HCT116 (cell line): Measurements from ENCODE around the gene C19orf38. TPM values are rescaled to one million over a fixed set of nuclear protein-coding genes. Genes with fewer than 3 reads are reported as not detected.

Experiments used
- ATAC-seq: fragments of 200-7000 bp; cut with Tn5 transposase; 2 replicates; pipeline ENCODE4 v1.9.1; 2020; ENCODE audit warnings: mild to moderate bottlenecking, moderate library complexity
- BruUV-seq: library from RNA; stranded (reverse); fragments of 400-500 nt; replicated peaks from 2 replicates; lab custom pipeline; 2021; lab: Mats Ljungman, UMichigan
- CTCF ChIA-PET: fragments of 300-600 bp; sonication (Branson Sonifier 250); formaldehyde crosslinking; loops from one replicate; lab custom pipeline; 2021; ENCODE audit warnings: antibody characterized with exemption; lab: Charles Lee
- POLR2A ChIA-PET: fragments of 300-600, 350-600 bp; sonication (Branson Sonifier 250); formaldehyde crosslinking; loops from one replicate; lab custom pipeline; 2021; ENCODE audit warnings: antibody characterized with exemption; lab: Charles Lee
- RAD21 ChIA-PET, 2 experiments: fragments of 300-600 bp; sonication (Branson Sonifier 250); formaldehyde crosslinking; loops; one replicate each; lab custom pipeline; 2023; ENCODE audit warnings: low total read pairs in 2 of 2; ENCODE audit not compliant: uncharacterized antibody in 2 of 2, unreplicated experiment in 2 of 2, low non-redundant PET in 1 of 2; lab: Charles Lee
- DNase-seq: peaks from one replicate; pipeline ENCODE4 v3.0.0-alpha.2; 2010; ENCODE audit warnings: low read depth, low spot score
- H2AFZ ChIP-seq: fragments of 200-600 bp; shearing (Covaris generic), sonication (generic); 2 replicates; pipeline ENCODE4 v1.6.1; 2017; ENCODE audit warnings: low read depth, mixed run types, mixed read lengths, antibody characterized with exemption, low read length; ENCODE audit not compliant: poor library complexity, severe bottlenecking
- H3K27ac ChIP-seq: 2 replicates; pipeline ENCODE4 v1.5.1; 2012; ENCODE audit warnings: low read depth, low read length
- H3K27me3 ChIP-seq: fragments of 200-600 bp; sonication (generic); 2 replicates; pipeline ENCODE4 v1.6.1; 2016; ENCODE audit warnings: mixed run types, low read length, mixed read lengths; ENCODE audit not compliant: insufficient read depth
- H3K36me3 ChIP-seq, 2 experiments: fragments of 200-500 bp in 1 of 2; fragments of 200-600 bp in 1 of 2; sonication (Bioruptor generic) in 1 of 2; sonication (generic) in 1 of 2; 2 replicates each; pipeline versions ENCODE4 v1.5.1 to v1.6.1; 2014 to 2016; ENCODE audit warnings: low read length in 2 of 2, inconsistent platforms in 1 of 2, mixed read lengths in 1 of 2, mixed run types in 1 of 2; ENCODE audit not compliant: insufficient read depth in 2 of 2, control insufficient read depth in 1 of 2
- H3K4me1 ChIP-seq, 2 experiments: fragments of 200-600 bp in 1 of 2; sonication (generic) in 1 of 2; 2 replicates each; pipeline versions ENCODE4 v1.5.1 to v1.6.1; 2012 to 2017; ENCODE audit warnings: low read length in 2 of 2, inconsistent platforms in 1 of 2, mild to moderate bottlenecking in 1 of 2, mixed read lengths in 1 of 2, mixed run types in 1 of 2, moderate library complexity in 1 of 2; ENCODE audit not compliant: insufficient read depth in 2 of 2, control insufficient read depth in 1 of 2
- H3K4me2 ChIP-seq: fragments of 200-600 bp; sonication (generic); 2 replicates; pipeline ENCODE4 v1.6.1; 2017; ENCODE audit warnings: mixed run types, low read length, mixed read lengths
- H3K4me3 ChIP-seq, 2 experiments: fragments of 200-600 bp in 1 of 2; sonication (generic) in 1 of 2; replicated peaks in 1 of 2; 2 replicates each; pipeline ENCODE4 v1.5.1; 2011 to 2016; ENCODE audit warnings: low read length in 2 of 2, control low read depth in 1 of 2, low read depth in 1 of 2, mild to moderate bottlenecking in 1 of 2, mixed read lengths in 1 of 2, mixed run types in 1 of 2
- H3K79me2 ChIP-seq: fragments of 200-600 bp; sonication (generic); 2 replicates; pipeline ENCODE4 v1.6.1; 2017; ENCODE audit warnings: mild to moderate bottlenecking, mixed run types, low read length, moderate library complexity, mixed read lengths; ENCODE audit not compliant: insufficient read depth
- H3K9ac ChIP-seq: fragments of 200-600 bp; sonication (generic); 2 replicates; pipeline ENCODE4 v1.6.1; 2016; ENCODE audit warnings: low read length, mixed read lengths
- H3K9me2 ChIP-seq: fragments of 200-600 bp; sonication (generic), shearing (Covaris generic); 2 replicates; pipeline ENCODE4 v1.6.1; 2017; ENCODE audit warnings: mixed run types, mild to moderate bottlenecking, moderate library complexity; ENCODE audit not compliant: insufficient read depth
- H3K9me3 ChIP-seq, 2 experiments: fragments of 200-500 bp in 1 of 2; fragments of 200-600 bp in 1 of 2; sonication (Bioruptor generic) in 1 of 2; sonication (generic) in 1 of 2; 2 replicates each; pipeline ENCODE4 v1.6.1; 2014 to 2017; ENCODE audit warnings: low read length in 2 of 2, mixed read lengths in 2 of 2, inconsistent platforms in 1 of 2, low read depth in 1 of 2, mild to moderate bottlenecking in 1 of 2, mixed run types in 1 of 2, moderate library complexity in 1 of 2; ENCODE audit not compliant: control insufficient read depth in 1 of 2, insufficient read depth in 1 of 2
- H4K20me1 ChIP-seq: fragments of 200-600 bp; sonication (generic), shearing (Covaris generic); 2 replicates; pipeline ENCODE4 v1.6.1; 2017; ENCODE audit warnings: mixed run types, mild to moderate bottlenecking, moderate library complexity; ENCODE audit not compliant: insufficient read depth
- CBX3 ChIP-seq: IDR thresholded peaks from 2 replicates; pipeline ENCODE4 v1.6.1; 2012; ENCODE audit warnings: low read depth
- CEBPB ChIP-seq: IDR thresholded peaks from 2 replicates; pipeline ENCODE4 v1.6.1; 2012; ENCODE audit warnings: low read depth
- ELF1 ChIP-seq: IDR thresholded peaks from 2 replicates; pipeline ENCODE4 v1.6.1; 2012; ENCODE audit warnings: low read depth, borderline replicate concordance
- EZH2phosphoT487 ChIP-seq: fragments of 200-600 bp; IDR thresholded peaks from 2 replicates; pipeline ENCODE4 v1.6.1; 2018; ENCODE audit warnings: antibody characterized with exemption, borderline replicate concordance
- FOSL1 ChIP-seq: IDR thresholded peaks from 2 replicates; pipeline ENCODE4 v1.6.1; 2012; ENCODE audit warnings: low read depth
- MAX ChIP-seq: IDR thresholded peaks from 2 replicates; pipeline ENCODE4 v1.6.1; 2012
- RAD21 ChIP-seq: IDR thresholded peaks from 2 replicates; pipeline ENCODE4 v1.6.1; 2012; ENCODE audit warnings: low read depth, mild to moderate bottlenecking
- SIN3A ChIP-seq: IDR thresholded peaks from 2 replicates; pipeline ENCODE4 v1.6.1; 2012; ENCODE audit warnings: low read depth
- SP1 ChIP-seq: IDR thresholded peaks from 2 replicates; pipeline ENCODE4 v1.6.1; 2012; ENCODE audit warnings: low read depth
- SRF ChIP-seq: IDR thresholded peaks from 2 replicates; pipeline ENCODE4 v1.6.1; 2012; ENCODE audit warnings: low read depth
- ZBTB33 ChIP-seq: IDR thresholded peaks from 2 replicates; pipeline ENCODE4 v1.6.1; 2011; ENCODE audit warnings: mild to moderate bottlenecking, low read length, moderate library complexity; ENCODE audit not compliant: insufficient replicate concordance; ENCODE audit errors: extremely low read depth
- ZNF274 ChIP-seq: fragments of 200-500 bp; sonication (Bioruptor generic); IDR thresholded peaks from 2 replicates; pipeline ENCODE4 v1.6.1; 2014; ENCODE audit warnings: mild to moderate bottlenecking, low read depth, low read length, inconsistent platforms
- intact Hi-C: fragments of 100-400 bp; cut with micrococcal nuclease; formaldehyde crosslinking; loops from 2 replicates; pipeline ENCODE4 v1.10.0; 2022
- total RNA-seq: library from RNA; stranded (reverse); gene quantifications from one replicate; pipeline ENCODE4 v1.2.1, GENCODE V29; 2021; ENCODE audit not compliant: unreplicated experiment
- TF ChIP-seq, protein P1 (sequence below), 3 experiments: fragments of 200-600 bp in 1 of 3; sonication (generic) in 1 of 3; IDR thresholded peaks in 2 of 3; conservative IDR thresholded peaks in 1 of 3; 2 replicates each; pipeline ENCODE4 v1.5.1; 2012 to 2017; ENCODE audit warnings: low read depth in 2 of 3, low read length in 2 of 3, antibody characterized with exemption in 1 of 3, borderline replicate concordance in 1 of 3, control low read depth in 1 of 3, mild to moderate bottlenecking in 1 of 3, mixed read lengths in 1 of 3, mixed run types in 1 of 3, moderate library complexity in 1 of 3; ENCODE audit not compliant: insufficient read depth in 1 of 3

The C19orf38 gene
- total RNA-seq, 1 experiment from 2014 or later: 0.74 TPM

DNA sequence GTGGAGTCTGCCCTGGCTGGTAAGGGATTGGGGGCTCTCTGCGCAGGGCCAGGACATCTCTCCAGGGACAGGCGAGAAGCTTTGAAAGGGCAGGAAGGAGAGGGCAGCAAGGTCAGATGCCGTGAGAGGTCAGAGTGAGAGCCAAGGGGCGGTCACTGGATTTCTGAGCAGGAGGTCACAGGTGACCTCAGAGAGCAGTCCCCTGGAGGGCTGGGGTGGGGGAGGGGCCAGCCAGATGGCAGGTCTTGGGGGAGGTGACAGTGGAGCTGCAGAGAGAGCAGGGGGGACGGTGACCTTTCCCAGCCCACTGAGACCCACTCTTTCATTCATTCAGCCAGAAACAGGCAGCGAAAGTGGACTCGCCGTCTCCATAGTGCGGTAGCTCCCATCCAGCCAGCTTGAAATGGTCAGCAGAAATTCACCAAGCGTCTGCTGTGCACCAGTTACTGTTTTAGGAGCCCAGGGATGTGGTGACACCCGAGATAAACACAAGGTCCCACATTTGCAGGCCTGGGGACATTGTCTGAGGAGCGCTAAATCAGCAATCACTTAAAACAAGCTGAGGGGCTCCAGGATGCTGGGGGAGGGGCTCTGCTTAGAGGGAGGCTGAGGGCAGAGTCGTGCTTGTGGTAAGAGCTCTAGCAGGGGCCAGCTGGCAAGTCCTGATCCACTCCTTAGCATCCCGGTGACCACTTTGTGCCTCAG is 33.3 kb downstream of the C19orf38 start:
- ATAC-seq (no peak), DNase-seq (no peak)
- Histone ChIP-seq H3K27me3 (no peaks in the 10 kb centered on the region), H3K4me3 (no peak overlapping the region), H3K4me1 (peaks cover 31 to 95% of the 10 kb centered on the region in 2 experiments), H3K27ac (no peak overlapping the region), H3K79me2 (peaks cover 97% of the 10 kb centered on the region), H2AFZ (no peak overlapping the region), H3K36me3 (no peaks in the 10 kb centered on the region), H3K4me2 (no peak overlapping the region), H3K9me3 (no peaks in the 10 kb centered on the region), H3K9me2 (no peaks in the 10 kb centered on the region), H4K20me1 (peaks cover 5% of the 10 kb centered on the region; the same call in 1 of the 2 replicates), H3K9ac (no peak overlapping the region)
- POLR2A ChIA-PET: no interaction called here
- intact Hi-C loops: no loop called here
- no TSS peak for BruUV-seq
- CTCF ChIA-PET: interaction anchor here (3.7 kb wide), 1 partner anchor 18 kb away, joined by 15 read pairs; no protein-coding TSS in a partner anchor
- RAD21 ChIA-PET: no interaction called here
- no peak for TF ChIP-seq CBX3
- TF ChIP-seq SRF: no peak
- no peak for TF ChIP-seq FOSL1
- no peak for TF ChIP-seq EZH2phosphoT487
- TF ChIP-seq CEBPB: no peak
- TF ChIP-seq, protein P1, sequence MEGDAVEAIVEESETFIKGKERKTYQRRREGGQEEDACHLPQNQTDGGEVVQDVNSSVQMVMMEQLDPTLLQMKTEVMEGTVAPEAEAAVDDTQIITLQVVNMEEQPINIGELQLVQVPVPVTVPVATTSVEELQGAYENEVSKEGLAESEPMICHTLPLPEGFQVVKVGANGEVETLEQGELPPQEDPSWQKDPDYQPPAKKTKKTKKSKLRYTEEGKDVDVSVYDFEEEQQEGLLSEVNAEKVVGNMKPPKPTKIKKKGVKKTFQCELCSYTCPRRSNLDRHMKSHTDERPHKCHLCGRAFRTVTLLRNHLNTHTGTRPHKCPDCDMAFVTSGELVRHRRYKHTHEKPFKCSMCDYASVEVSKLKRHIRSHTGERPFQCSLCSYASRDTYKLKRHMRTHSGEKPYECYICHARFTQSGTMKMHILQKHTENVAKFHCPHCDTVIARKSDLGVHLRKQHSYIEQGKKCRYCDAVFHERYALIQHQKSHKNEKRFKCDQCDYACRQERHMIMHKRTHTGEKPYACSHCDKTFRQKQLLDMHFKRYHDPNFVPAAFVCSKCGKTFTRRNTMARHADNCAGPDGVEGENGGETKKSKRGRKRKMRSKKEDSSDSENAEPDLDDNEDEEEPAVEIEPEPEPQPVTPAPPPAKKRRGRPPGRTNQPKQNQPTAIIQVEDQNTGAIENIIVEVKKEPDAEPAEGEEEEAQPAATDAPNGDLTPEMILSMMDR (IDR thresholded peaks at IDR 0.05 in 2 of 3, conservative IDR thresholded peaks at IDR 0.05 in 1 of 3; ENCODE audit: borderline replicate concordance in 1 of 3, insufficient read depth in 1 of 3, low read depth in 2 of 3, low read length in 2 of 3): no peak
- TF ChIP-seq SIN3A: no peak
- TF ChIP-seq ZBTB33: no peak
- no peak for TF ChIP-seq SP1
- no peak for TF ChIP-seq ELF1
- TF ChIP-seq MAX: no peak
- TF ChIP-seq RAD21: no peak
- TF ChIP-seq ZNF274: no peak
